Body of pancreas (tissue), 4 donors: Measurements from ENCODE around the gene MRPL55. TPM values are rescaled to one million over a fixed set of nuclear protein-coding genes. Genes with fewer than 3 reads are reported as not detected.

Experiments
- ATAC-seq: fragments of 150-250 bp; one replicate; pipeline ENCODE4 v1.9.1; 2016
- DNase-seq, 4 donors: peaks; one replicate each; pipeline ENCODE4 v3.0.0-alpha.2; 2019
- H3K27ac ChIP-seq, 4 donors: fragments of 200-600 bp; sonication (generic); 1 replicate in 3 of 4; 2 replicates in 1 of 4; pipeline versions ENCODE4 v1.5.1 to v1.6.1; 2016 to 2019; ENCODE audit warnings: mild to moderate bottlenecking in 1 of 4, mixed read lengths in 1 of 4, moderate library complexity in 1 of 4
- H3K27me3 ChIP-seq, 2 donors: fragments of 200-600 bp; sonication (generic); one replicate each; pipeline ENCODE4 v1.6.0; 2016; ENCODE audit warnings: mild to moderate bottlenecking in 1 of 2
- H3K36me3 ChIP-seq, 2 donors: fragments of 200-600 bp; sonication (generic); replicated peaks in 1 of 2; 2 replicates each; pipeline ENCODE4 v1.5.1; 2016; ENCODE audit warnings: low read depth in 2 of 2; ENCODE audit not compliant: insufficient read depth in 1 of 2
- H3K4me1 ChIP-seq: fragments of 200-600 bp; sonication (generic); one replicate; pipeline ENCODE4 v1.6.0; 2016
- H3K4me3 ChIP-seq, 2 donors: fragments of 200-600 bp; sonication (generic); 1 replicate in 1 of 2; 2 replicates in 1 of 2; pipeline ENCODE4 v1.5.1; 2016 to 2019
- H3K9me3 ChIP-seq, 3 donors: fragments of 200-600 bp; sonication (generic); 1 replicate in 2 of 3; 2 replicates in 1 of 3; pipeline ENCODE4 v1.5.1; 2016
- CTCF ChIP-seq, 7 experiments: fragments of 450-650 bp in 4 of 7; fragments of 200-600 bp in 3 of 7; sonication (generic) in 3 of 7; IDR thresholded peaks; one replicate each; pipeline ENCODE4 v1.5.1; 2016 to 2019; ENCODE audit warnings: antibody characterized with exemption in 7 of 7
- POLR2A ChIP-seq, 3 donors: fragments of 450-650 bp; IDR thresholded peaks; one replicate each; pipeline ENCODE4 v1.6.1; 2016; ENCODE audit warnings: antibody characterized with exemption in 3 of 3, mild to moderate bottlenecking in 2 of 3
- WGBS, 2 donors: methylation state at CpG; one replicate each; pipeline ENCODE4 v1.1.5; 2017; 5-methylcytosine and 5-hydroxymethylcytosine counted together
- intact Hi-C: fragments of 100-400 bp; cut with DNase I; formaldehyde crosslinking; loops from one replicate; pipeline ENCODE4 v1.15.1; 2023
- total RNA-seq, 2 donors: library from RNA; depleted of rRNA; stranded (reverse); fragments of >200 nt; gene quantifications; one replicate each; pipeline ENCODE4 v1.1.0, GENCODE V29; 2016

The MRPL55 gene
- total RNA-seq, 2 donors from 2014 or later: 65.9 to 68.7 TPM

GRCh38 chr1:228102791-228103620 lies 6.1 kb downstream of the MRPL55 start, which contains the start of gene C1orf35:
C1orf35 (minus strand) TSS chr1:228103325; CDS start chr1:228103227, 98 bp downstream.
- DNase-seq (peak; percentile 92 to 94 (median 94)), ATAC-seq (peak; percentile 87)
- 0% methylated on average over 10 to 101 of the region's 104 CpGs for WGBS, 2 donors
- no peaks in the 10 kb centered on the region for H3K9me3 ChIP-seq
- H3K27me3 ChIP-seq: no peaks in the 10 kb centered on the region
- TF ChIP-seq CTCF (IDR thresholded peaks at IDR 0.05) (peak in 1 of 7 experiments; percentile 19), POLR2A (IDR thresholded peaks at IDR 0.05) (peak; percentile 52 to 82 (median 72))
- H3K4me1 ChIP-seq: peaks cover 45% of the 10 kb centered on the region
- H3K36me3 ChIP-seq: peaks cover 0 to 10% of the 10 kb centered on the region in 2 donors
- H3K4me3 ChIP-seq: peak within 1 kb of the TSS; percentile 48 to 73
- intact Hi-C loops: no loop called here
- H3K27ac ChIP-seq: peak within 1 kb of the TSS; percentile 82 to 97 (median 92)

- 2 to 4% methylated on average over 17 to 68 of the region's 73 CpGs for WGBS, 2 donors
- no peaks in the 10 kb centered on the region for H3K9me3 ChIP-seq
- peak; percentile 50 to 63 (median 54) for DNase-seq
- TF ChIP-seq POLR2A (IDR thresholded peaks at IDR 0.05) (no peak), CTCF (IDR thresholded peaks at IDR 0.05) (peak in 2 of 7 experiments; percentile 7 to 8)
- peak overlapping the region; percentile 82 to 97 (median 92) for H3K27ac ChIP-seq
- peaks cover 6 to 15% of the 10 kb centered on the region in 2 donors for H3K36me3 ChIP-seq
- peak; percentile 9 for ATAC-seq
- H3K4me1 ChIP-seq: peaks cover 42% of the 10 kb centered on the region
- intact Hi-C loops: no loop called here
- H3K4me3 ChIP-seq: peak overlapping the region; percentile 48 to 73
- no peaks in the 10 kb centered on the region for H3K27me3 ChIP-seq
Observed at GRCh38 chr1:228101994-228102790, 6.9 kb downstream of the MRPL55 start.

- TF ChIP-seq POLR2A (IDR thresholded peaks at IDR 0.05): no peak
- no peak for TF ChIP-seq CTCF (IDR thresholded peaks at IDR 0.05)
- H3K4me3 ChIP-seq: no peak overlapping the region
- DNase-seq (no peak), ATAC-seq (no peak)
- no peaks in the 10 kb centered on the region for H3K9me3 ChIP-seq
- 18 to 20% methylated on average over 15 of the region's 15 CpGs for WGBS, 2 donors
- intact Hi-C loops: no loop called here
- H3K27ac ChIP-seq: peak overlapping the region; percentile 82 to 97 (median 92)
- peaks cover 7 to 16% of the 10 kb centered on the region in 2 donors for H3K36me3 ChIP-seq
- peaks cover 48% of the 10 kb centered on the region for H3K4me1 ChIP-seq
- H3K27me3 ChIP-seq: no peaks in the 10 kb centered on the region
Observed at GRCh38 chr1:228101614-228101993, 7.5 kb downstream of the MRPL55 start.

- Histone ChIP-seq H3K4me3 (no peak overlapping the region), H3K27me3 (no peaks in the 10 kb centered on the region), H3K27ac (peak overlapping the region in 3 of 4 donors; percentile 40 to 82 (median 45)), H3K4me1 (peaks cover 54% of the 10 kb centered on the region), H3K9me3 (no peaks in the 10 kb centered on the region), H3K36me3 (peaks cover 7 to 14% of the 10 kb centered on the region in 2 donors)
- intact Hi-C loops: no loop called here
- peak in 3 of 4 donors; percentile 44 to 56 (median 55) for DNase-seq
- no peak for ATAC-seq
- no peak for TF ChIP-seq CTCF (IDR thresholded peaks at IDR 0.05)
- TF ChIP-seq POLR2A (IDR thresholded peaks at IDR 0.05): no peak
- 54 to 60% methylated on average over 11 to 12 of the region's 12 CpGs for WGBS, 2 donors
Observed at GRCh38 chr1:228100822-228101613, 8.1 kb downstream of the MRPL55 start.
